Body of pancreas (tissue), 4 donors: Measurements from ENCODE around the gene AUH. TPM values are rescaled to one million over a fixed set of nuclear protein-coding genes. Genes with fewer than 3 reads are reported as not detected.

Source experiments
- ATAC-seq: fragments of 150-250 bp; one replicate; pipeline ENCODE4 v1.9.1; 2016
- DNase-seq, 4 donors: peaks; one replicate each; pipeline ENCODE4 v3.0.0-alpha.2; 2019
- H3K27ac ChIP-seq, 4 donors: fragments of 200-600 bp; sonication (generic); 1 replicate in 3 of 4; 2 replicates in 1 of 4; pipeline versions ENCODE4 v1.5.1 to v1.6.1; 2016 to 2019; ENCODE audit warnings: mild to moderate bottlenecking in 1 of 4, mixed read lengths in 1 of 4, moderate library complexity in 1 of 4
- H3K27me3 ChIP-seq, 2 donors: fragments of 200-600 bp; sonication (generic); one replicate each; pipeline ENCODE4 v1.6.0; 2016; ENCODE audit warnings: mild to moderate bottlenecking in 1 of 2
- H3K36me3 ChIP-seq, 2 donors: fragments of 200-600 bp; sonication (generic); replicated peaks in 1 of 2; 2 replicates each; pipeline ENCODE4 v1.5.1; 2016; ENCODE audit warnings: low read depth in 2 of 2; ENCODE audit not compliant: insufficient read depth in 1 of 2
- H3K4me1 ChIP-seq: fragments of 200-600 bp; sonication (generic); one replicate; pipeline ENCODE4 v1.6.0; 2016
- H3K4me3 ChIP-seq, 2 donors: fragments of 200-600 bp; sonication (generic); 1 replicate in 1 of 2; 2 replicates in 1 of 2; pipeline ENCODE4 v1.5.1; 2016 to 2019
- H3K9me3 ChIP-seq, 3 donors: fragments of 200-600 bp; sonication (generic); 1 replicate in 2 of 3; 2 replicates in 1 of 3; pipeline ENCODE4 v1.5.1; 2016
- CTCF ChIP-seq, 7 experiments: fragments of 450-650 bp in 4 of 7; fragments of 200-600 bp in 3 of 7; sonication (generic) in 3 of 7; IDR thresholded peaks; one replicate each; pipeline ENCODE4 v1.5.1; 2016 to 2019; ENCODE audit warnings: antibody characterized with exemption in 7 of 7
- POLR2A ChIP-seq, 3 donors: fragments of 450-650 bp; IDR thresholded peaks; one replicate each; pipeline ENCODE4 v1.6.1; 2016; ENCODE audit warnings: antibody characterized with exemption in 3 of 3, mild to moderate bottlenecking in 2 of 3
- WGBS, 2 donors: methylation state at CpG; one replicate each; pipeline ENCODE4 v1.1.5; 2017; 5-methylcytosine and 5-hydroxymethylcytosine counted together
- intact Hi-C: fragments of 100-400 bp; cut with DNase I; formaldehyde crosslinking; loops from one replicate; pipeline ENCODE4 v1.15.1; 2023
- total RNA-seq, 2 donors: library from RNA; depleted of rRNA; stranded (reverse); fragments of >200 nt; gene quantifications; one replicate each; pipeline ENCODE4 v1.1.0, GENCODE V29; 2016

The AUH gene
- total RNA-seq, 2 donors from 2014 or later, result 47.7 to 75.8 TPM

- H3K36me3 ChIP-seq, result no peaks in the 10 kb centered on the region
- intact Hi-C loops, result no loop called here
Measured at GRCh38 chr9:91164724-91165520, 196.8 kb downstream of the AUH start.

More at GRCh38 chr9:91164724-91165520, 196.8 kb downstream of the AUH start:
- Histone ChIP-seq H3K4me3 (no peak overlapping the region), H3K4me1 (peaks cover 7% of the 10 kb centered on the region), H3K27ac (no peak overlapping the region), H3K9me3 (no peaks in the 10 kb centered on the region), H3K27me3 (no peaks in the 10 kb centered on the region)
- DNase-seq (peak in 3 of 4 donors; percentile 45 to 83 (median 58)), ATAC-seq (peak; percentile 43)
- 65 to 69% methylated on average over 15 to 21 of the region's 21 CpGs for WGBS, 2 donors
- TF ChIP-seq CTCF (IDR thresholded peaks at IDR 0.05) (no peak), POLR2A (IDR thresholded peaks at IDR 0.05) (peak in 1 of 3 donors; percentile 17)

Other genes with a start within 250 kb of the AUH start
- 10 to 100 TPM; 11.4 to 12.9 TPM for gene NFIL3, start 61.9 kb upstream of the AUH start, total RNA-seq